Fibroblast of villous mesenchyme (primary cell): ENCODE data around the gene SLC39A1. TPM values are rescaled to one million over a fixed set of nuclear protein-coding genes. Genes with fewer than 3 reads are reported as not detected.
"Not testable (repeated sequence)": the region's sequence is repeated elsewhere in the genome, so short reads cannot be mapped to it uniquely, and the experiment has no call there.

Experiments
- DNase-seq: peaks from one replicate; pipeline ENCODE4 v3.0.0-alpha.2; 2010; ENCODE audit warnings: low read depth
- H3K4me3 ChIP-seq: 2 replicates; pipeline ENCODE4 v1.5.1; 2011; ENCODE audit warnings: low read depth, mild to moderate bottlenecking, low read length
- total RNA-seq: library from RNA; depleted of rRNA; stranded (reverse); fragments of >200 nt; gene quantifications from 2 replicates; pipeline ENCODE4 v1.2.3, GENCODE V29; 2012
- TF ChIP-seq, protein P1 (sequence below): IDR thresholded peaks from 2 replicates; pipeline ENCODE4 v1.5.1; 2012; ENCODE audit warnings: low read depth, mild to moderate bottlenecking, low read length; ENCODE audit not compliant: insufficient read depth

SLC39A1 gene
- total RNA-seq, 1 donor: 153 TPM

DNA sequence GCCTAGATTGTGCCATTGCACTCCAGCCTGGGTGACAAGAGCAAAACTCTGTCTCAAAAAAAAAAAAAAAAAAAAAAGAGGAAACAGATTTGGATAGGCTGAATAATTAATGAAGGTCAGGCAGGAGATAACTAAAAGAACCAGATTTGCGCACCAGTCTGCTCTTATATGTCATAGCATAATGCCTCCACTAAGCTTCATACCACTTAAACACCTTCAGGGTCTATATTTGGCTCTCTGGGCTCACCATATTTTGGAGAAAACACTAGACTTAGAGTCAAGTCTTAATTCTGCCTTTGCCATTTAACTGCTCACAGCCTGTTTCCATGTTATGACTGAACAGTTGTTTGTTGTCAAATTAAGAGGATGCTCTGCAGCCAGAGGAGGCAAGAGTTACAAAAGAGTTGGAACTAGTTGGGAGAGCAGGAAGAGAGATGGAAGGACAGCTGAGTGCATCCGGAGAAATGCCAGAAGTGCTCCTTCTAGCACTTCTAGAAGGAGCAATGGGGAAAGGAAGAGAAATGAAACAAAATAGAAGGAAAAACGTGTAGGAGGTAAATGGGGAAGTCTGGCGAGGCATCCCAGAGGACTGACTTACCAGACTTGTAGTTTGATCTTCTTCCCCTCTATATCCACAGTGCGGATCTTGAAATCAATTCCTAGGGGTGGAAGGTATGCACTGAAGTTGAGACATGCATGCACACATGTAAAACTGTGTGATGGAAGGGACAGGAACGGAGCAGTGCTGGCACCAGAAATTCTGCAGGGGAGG lies 21.0 kb upstream of the SLC39A1 start:
- peak; percentile 39 for DNase-seq
- TF ChIP-seq, protein P1, sequence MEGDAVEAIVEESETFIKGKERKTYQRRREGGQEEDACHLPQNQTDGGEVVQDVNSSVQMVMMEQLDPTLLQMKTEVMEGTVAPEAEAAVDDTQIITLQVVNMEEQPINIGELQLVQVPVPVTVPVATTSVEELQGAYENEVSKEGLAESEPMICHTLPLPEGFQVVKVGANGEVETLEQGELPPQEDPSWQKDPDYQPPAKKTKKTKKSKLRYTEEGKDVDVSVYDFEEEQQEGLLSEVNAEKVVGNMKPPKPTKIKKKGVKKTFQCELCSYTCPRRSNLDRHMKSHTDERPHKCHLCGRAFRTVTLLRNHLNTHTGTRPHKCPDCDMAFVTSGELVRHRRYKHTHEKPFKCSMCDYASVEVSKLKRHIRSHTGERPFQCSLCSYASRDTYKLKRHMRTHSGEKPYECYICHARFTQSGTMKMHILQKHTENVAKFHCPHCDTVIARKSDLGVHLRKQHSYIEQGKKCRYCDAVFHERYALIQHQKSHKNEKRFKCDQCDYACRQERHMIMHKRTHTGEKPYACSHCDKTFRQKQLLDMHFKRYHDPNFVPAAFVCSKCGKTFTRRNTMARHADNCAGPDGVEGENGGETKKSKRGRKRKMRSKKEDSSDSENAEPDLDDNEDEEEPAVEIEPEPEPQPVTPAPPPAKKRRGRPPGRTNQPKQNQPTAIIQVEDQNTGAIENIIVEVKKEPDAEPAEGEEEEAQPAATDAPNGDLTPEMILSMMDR: no peak
- peak overlapping the region; percentile 97 for H3K4me3 ChIP-seq

DNA sequence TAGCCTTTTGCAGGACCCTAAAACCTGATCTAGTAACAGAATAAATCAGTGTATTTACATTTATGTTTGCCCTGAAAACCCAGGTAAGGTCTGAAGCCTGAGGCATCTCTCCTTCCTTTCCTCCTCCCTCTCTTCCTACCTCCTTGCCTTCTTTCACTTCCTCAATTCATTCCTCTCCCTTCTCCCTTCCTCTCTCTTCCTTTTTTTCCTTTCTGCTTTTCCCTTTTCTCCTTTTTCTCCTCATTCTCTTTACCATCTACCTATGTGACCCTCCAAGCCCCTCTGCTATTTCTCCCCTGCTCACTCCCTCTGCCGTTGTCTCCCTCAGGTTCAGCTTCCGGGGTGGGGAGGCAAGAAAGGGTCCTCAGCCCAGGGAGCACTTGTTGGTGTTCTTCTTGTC lies 18.4 kb upstream of the SLC39A1 start:
- not testable (repeated sequence) for DNase-seq, H3K4me3 ChIP-seq

DNA sequence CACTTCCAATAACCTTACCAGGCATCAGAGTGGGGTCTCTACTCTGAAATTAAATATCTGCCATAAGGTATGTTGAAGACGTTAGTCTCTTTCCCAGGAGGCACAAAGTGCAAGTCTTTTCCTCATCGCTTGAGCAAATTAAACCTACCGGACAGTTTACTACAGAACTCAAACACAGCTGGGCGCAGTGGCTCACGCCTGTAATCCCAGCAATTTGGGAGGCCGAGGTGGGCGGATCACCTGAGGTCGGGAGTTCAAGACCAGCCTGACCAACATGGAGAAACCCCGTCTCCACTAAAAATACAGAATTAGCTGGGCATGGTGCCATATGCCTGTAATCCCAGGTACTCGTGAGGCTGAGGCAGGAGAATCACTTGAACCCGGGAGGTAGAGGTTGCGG lies 15.8 kb upstream of the SLC39A1 start:
- DNase-seq, H3K4me3 ChIP-seq: not testable (repeated sequence)

DNA sequence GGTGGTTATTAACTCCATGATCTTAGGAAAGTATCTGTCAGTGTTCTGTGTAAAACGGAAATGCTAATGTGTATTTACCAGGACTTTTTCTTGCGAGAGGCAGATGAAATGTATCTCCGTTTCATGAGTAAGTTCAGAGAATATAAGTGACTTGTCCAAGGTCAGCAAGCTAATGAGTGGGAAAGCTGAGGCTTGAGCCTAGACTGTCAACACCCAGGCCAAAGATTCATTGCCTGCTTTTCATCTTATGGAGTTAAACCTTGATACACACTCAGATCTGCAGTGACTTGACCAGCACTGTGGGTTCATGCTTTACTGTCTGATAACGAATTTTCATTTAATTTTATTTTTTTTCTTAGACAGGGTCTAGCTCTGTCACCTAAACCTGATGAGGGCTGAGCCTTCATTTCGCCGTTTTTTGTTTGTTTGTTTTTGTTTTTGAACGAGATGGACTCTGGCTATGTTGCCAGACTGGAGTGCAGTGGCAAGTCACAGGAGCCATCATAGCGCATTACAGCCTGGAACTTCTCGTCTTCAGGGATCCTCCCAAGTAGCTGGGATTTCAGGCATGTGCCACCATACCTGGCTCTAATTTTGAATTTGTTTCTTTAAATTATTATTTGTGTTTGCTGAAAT lies 15.1 kb upstream of the SLC39A1 start:
- peak overlapping the region; percentile 82 for H3K4me3 ChIP-seq
- no peak for DNase-seq
- TF ChIP-seq, protein P1: no peak

DNA sequence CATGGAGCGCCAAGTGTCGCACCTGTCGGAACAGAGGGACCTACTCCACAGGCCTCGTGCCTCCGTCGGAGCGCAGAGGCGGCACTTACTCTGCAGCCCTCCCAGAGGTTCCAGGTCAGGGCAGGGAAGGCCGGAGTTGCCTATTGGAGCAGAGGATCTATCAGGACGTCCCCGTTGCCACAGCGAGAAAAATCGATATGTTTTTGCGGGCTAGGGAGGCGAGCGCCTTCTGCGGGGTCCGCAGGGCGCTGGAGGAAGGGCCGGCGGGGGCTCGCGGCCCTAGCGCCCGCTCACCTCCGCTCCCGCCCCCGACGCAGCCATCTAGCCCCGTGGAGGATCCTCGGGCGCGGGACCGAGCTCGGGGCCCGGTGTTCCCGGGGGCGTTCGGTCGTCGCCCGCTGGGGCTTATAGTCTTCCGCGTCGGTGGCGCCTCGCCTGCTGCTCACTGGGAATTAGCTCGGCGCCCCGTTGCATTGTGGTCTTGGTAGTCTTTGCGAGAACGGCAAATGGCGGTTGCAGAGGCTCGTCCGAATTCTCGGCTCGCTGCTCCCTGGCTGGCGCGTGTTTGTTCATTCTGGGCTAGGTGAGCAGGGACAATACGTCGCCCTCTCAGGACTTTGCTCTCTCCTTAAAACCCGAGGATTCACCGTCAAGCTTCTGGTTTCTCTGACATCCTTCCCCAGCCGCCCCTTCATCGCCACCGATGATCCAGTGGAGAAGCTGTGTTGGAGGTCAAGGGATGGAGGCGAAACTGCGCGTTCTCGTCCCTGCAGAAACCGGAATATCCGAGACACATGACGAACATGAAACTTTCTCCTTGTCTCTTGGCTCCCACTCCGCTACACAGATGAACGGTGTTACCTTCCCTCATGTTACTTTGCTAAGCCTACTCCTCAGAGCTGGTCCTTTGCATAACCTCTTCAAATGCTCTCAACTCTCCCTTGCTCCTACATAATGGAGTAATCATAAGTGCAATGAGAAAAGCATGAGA lies 14.2 kb upstream of the SLC39A1 start, which contains the start of gene JTB:
TSS of gene JTB (minus strand) at position 425 of the 991 bp plus-strand sequence. CDS start at position 3, 422 bp downstream.
- DNase-seq: peak; percentile 84
- peak within 1 kb of the TSS; percentile 82 for H3K4me3 ChIP-seq
- TF ChIP-seq, protein P1: no peak

DNA sequence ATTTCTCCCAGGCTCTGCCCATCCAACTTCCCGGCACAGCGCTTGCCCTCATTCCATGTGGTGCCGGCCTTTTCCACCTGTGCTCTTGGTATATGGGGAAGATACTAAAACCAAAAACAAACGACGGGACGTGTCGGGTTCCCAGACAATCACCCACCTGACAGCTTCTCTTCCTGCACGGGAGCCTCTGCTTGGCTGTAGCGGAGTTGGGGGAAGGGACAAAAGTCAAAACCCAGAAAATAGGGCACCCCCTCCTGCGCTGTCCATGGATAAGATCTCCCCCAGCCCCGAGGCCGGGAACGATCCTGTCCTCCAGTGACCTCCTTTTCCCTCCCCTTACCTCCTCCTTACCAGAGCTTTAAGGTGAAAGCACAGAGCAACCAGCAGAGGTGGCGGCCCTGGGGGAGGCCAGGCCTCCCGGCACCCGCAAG lies 13.5 kb upstream of the SLC39A1 start:
- H3K4me3 ChIP-seq: peak overlapping the region; percentile 82
- no peak for DNase-seq
- TF ChIP-seq, protein P1: no peak

DNA sequence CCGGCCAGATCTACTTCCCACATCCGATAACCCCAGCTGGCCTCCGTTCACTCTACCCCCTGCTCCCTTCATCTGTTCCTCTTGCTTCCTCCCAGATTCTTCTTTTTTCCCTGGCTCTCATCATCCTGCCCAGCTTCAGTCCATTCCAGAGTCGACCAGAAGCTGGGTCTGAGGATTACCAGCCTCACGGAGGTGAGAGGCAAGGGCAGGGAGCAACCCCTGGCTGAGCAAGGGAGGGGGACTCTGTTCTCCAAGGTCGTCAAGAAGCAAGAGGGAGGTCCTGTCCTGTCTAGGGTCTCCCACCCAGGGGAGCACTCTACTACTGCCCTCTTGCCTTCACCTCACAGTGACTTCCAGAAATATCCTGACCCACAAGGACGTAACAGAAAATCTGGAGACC lies 10.2 kb upstream of the SLC39A1 start:
- TF ChIP-seq, protein P1: no peak
- no peak overlapping the region for H3K4me3 ChIP-seq
- no peak for DNase-seq
